SU-DHL-6 (cell line): ENCODE results near the gene CHKA.

Experiments
- H2AFZ ChIP-seq: fragments of 200-600 bp; sonication (generic); 2 replicates; pipeline ENCODE4 v1.6.1; 2014; ENCODE audit warnings: low read depth, mild to moderate bottlenecking, moderate library complexity, mixed read lengths, antibody characterized with exemption, low read length; ENCODE audit not compliant: severe bottlenecking
- H3F3A ChIP-seq: fragments of 200-600 bp; shearing (Covaris generic); 2 replicates; pipeline ENCODE4 v1.6.0; 2016; ENCODE audit warnings: antibody characterized with exemption, mild to moderate bottlenecking; ENCODE audit not compliant: insufficient read depth
- H3K27ac ChIP-seq: fragments of 200-600 bp; sonication (generic); 2 replicates; pipeline ENCODE4 v1.5.1; 2016; ENCODE audit warnings: low read depth, mild to moderate bottlenecking, low read length, moderate library complexity, mixed read lengths
- H3K27me3 ChIP-seq: fragments of 200-600 bp; sonication (generic), shearing (Covaris generic); 2 replicates; pipeline ENCODE4 v1.6.0; 2014; ENCODE audit warnings: mild to moderate bottlenecking, low read length
- H3K36me3 ChIP-seq: fragments of 200-600 bp; sonication (generic); 2 replicates; pipeline ENCODE4 v1.6.1; 2014; ENCODE audit warnings: mild to moderate bottlenecking, low read length, mixed read lengths
- H3K4me2 ChIP-seq: fragments of 300-600, 200-600 bp; shearing (Covaris generic), sonication (generic); 2 replicates; pipeline ENCODE4 v1.6.0; 2014; ENCODE audit warnings: low read length, low read depth, mild to moderate bottlenecking; ENCODE audit not compliant: poor library complexity, severe bottlenecking
- H3K4me3 ChIP-seq: fragments of 200-600 bp; sonication (generic); 2 replicates; pipeline ENCODE4 v1.5.1; 2014; ENCODE audit warnings: antibody characterized with exemption, low read length, mild to moderate bottlenecking, mixed read lengths; ENCODE audit not compliant: insufficient read depth, poor library complexity, severe bottlenecking
- H3K79me2 ChIP-seq: fragments of 200-600 bp; sonication (generic); 2 replicates; pipeline ENCODE4 v1.6.1; 2014; ENCODE audit warnings: mild to moderate bottlenecking, low read length, moderate library complexity; ENCODE audit not compliant: insufficient read depth
- H3K9ac ChIP-seq: fragments of 200-600 bp; sonication (generic); 2 replicates; pipeline ENCODE4 v1.7.0; 2014; ENCODE audit warnings: mild to moderate bottlenecking, low read length
- H3K9me2 ChIP-seq: fragments of 200-600 bp; sonication (generic); replicated peaks from 2 replicates; pipeline ENCODE4 v1.6.1; 2014; ENCODE audit warnings: low read length; ENCODE audit not compliant: insufficient read depth
- H3K9me3 ChIP-seq: fragments of 200-600 bp; sonication (generic); 2 replicates; pipeline ENCODE4 v1.6.1; 2014; ENCODE audit warnings: low read length, mixed read lengths; ENCODE audit not compliant: insufficient read depth
- H4K20me1 ChIP-seq: fragments of 200-600 bp; sonication (generic); 2 replicates; pipeline ENCODE4 v1.6.1; 2014; ENCODE audit warnings: low read depth, mild to moderate bottlenecking, antibody characterized with exemption, low read length, moderate library complexity, mixed read lengths
- EZH2phosphoT487 ChIP-seq: fragments of 200-600 bp; sonication (generic), shearing (Covaris generic); conservative IDR thresholded peaks from 2 replicates; pipeline ENCODE4 v1.6.1; 2018; ENCODE audit warnings: mild to moderate bottlenecking, antibody characterized with exemption, low read length, moderate library complexity, mixed read lengths
- TF ChIP-seq, protein P1 (sequence below): fragments of 200-600 bp; sonication (generic); IDR thresholded peaks from one replicate; pipeline ENCODE4 v1.5.1; 2017; ENCODE audit warnings: antibody characterized with exemption, mild to moderate bottlenecking, low read length, moderate library complexity; ENCODE audit not compliant: insufficient read depth, poor library complexity, severe bottlenecking

Gene CHKA

GRCh38 chr11:68026391-68027105 lies 94.6 kb downstream of the CHKA start:
- Histone ChIP-seq H3K4me3 (no peak overlapping the region), H3K9ac (no peak overlapping the region), H3K4me2 (no peak overlapping the region), H3K27ac (no peak overlapping the region), H3K36me3 (no peaks in the 10 kb centered on the region), H3K9me2 (no peaks in the 10 kb centered on the region), H3F3A (no peaks in the 10 kb centered on the region; the same call in 1 of the 2 replicates), H2AFZ (no peak overlapping the region), H4K20me1 (no peaks in the 10 kb centered on the region), H3K9me3 (no peaks in the 10 kb centered on the region), H3K79me2 (peaks cover 8% of the 10 kb centered on the region), H3K27me3 (no peaks in the 10 kb centered on the region)
- no peak for TF ChIP-seq EZH2phosphoT487
- TF ChIP-seq, protein P1, sequence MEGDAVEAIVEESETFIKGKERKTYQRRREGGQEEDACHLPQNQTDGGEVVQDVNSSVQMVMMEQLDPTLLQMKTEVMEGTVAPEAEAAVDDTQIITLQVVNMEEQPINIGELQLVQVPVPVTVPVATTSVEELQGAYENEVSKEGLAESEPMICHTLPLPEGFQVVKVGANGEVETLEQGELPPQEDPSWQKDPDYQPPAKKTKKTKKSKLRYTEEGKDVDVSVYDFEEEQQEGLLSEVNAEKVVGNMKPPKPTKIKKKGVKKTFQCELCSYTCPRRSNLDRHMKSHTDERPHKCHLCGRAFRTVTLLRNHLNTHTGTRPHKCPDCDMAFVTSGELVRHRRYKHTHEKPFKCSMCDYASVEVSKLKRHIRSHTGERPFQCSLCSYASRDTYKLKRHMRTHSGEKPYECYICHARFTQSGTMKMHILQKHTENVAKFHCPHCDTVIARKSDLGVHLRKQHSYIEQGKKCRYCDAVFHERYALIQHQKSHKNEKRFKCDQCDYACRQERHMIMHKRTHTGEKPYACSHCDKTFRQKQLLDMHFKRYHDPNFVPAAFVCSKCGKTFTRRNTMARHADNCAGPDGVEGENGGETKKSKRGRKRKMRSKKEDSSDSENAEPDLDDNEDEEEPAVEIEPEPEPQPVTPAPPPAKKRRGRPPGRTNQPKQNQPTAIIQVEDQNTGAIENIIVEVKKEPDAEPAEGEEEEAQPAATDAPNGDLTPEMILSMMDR, result no peak

DNA sequence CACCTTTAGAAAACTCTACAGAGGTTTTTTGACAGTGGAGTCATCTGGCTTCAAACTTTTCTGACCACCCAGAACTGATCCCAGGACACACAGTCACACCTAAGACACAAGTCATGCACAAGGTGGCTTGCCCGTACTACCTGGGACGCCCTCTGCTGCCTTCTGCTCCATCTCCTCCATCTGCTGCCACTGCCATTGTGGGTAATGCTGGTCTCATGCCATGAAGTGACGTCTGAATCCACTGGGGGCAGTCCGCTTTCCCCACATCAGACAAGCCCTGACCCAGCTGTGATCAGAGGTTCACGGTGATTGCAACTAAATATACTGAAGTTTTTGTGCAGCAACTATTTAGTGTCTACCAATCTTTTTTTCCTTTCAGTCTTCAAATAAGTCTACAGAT lies 96.1 kb downstream of the CHKA start:
- H4K20me1 ChIP-seq, result no peaks in the 10 kb centered on the region
- H3K9me3 ChIP-seq, result no peaks in the 10 kb centered on the region
- H2AFZ ChIP-seq, result no peak overlapping the region
- no peaks in the 10 kb centered on the region for H3K79me2 ChIP-seq
- H3K27ac ChIP-seq, result no peak overlapping the region
- no peaks in the 10 kb centered on the region for H3K36me3 ChIP-seq
- no peaks in the 10 kb centered on the region; the same call in 1 of the 2 replicates for H3F3A ChIP-seq
- no peaks in the 10 kb centered on the region for H3K27me3 ChIP-seq
- H3K9ac ChIP-seq, result no peak overlapping the region
- no peaks in the 10 kb centered on the region for H3K9me2 ChIP-seq
- no peak overlapping the region for H3K4me3 ChIP-seq
- TF ChIP-seq, protein P1, result peak; percentile 32
- no peak for TF ChIP-seq EZH2phosphoT487
- H3K4me2 ChIP-seq, result no peak overlapping the region

GRCh38 chr11:68024508-68024907 lies 96.7 kb downstream of the CHKA start:
- H3K27ac ChIP-seq, result no peak overlapping the region
- no peak overlapping the region for H3K4me2 ChIP-seq
- H2AFZ ChIP-seq, result no peak overlapping the region

More at GRCh38 chr11:68024508-68024907, 96.7 kb downstream of the CHKA start:
- Histone ChIP-seq H3K9me2 (no peaks in the 10 kb centered on the region), H3F3A (no peaks in the 10 kb centered on the region; the same call in 1 of the 2 replicates), H3K79me2 (no peaks in the 10 kb centered on the region), H3K27me3 (no peaks in the 10 kb centered on the region), H3K9ac (no peak overlapping the region), H3K4me3 (no peak overlapping the region), H4K20me1 (no peaks in the 10 kb centered on the region), H3K9me3 (no peaks in the 10 kb centered on the region), H3K36me3 (no peaks in the 10 kb centered on the region)
- TF ChIP-seq, protein P1, result no peak
- no peak for TF ChIP-seq EZH2phosphoT487
